H1 (cell line): Measurements from ENCODE around the gene ZNF667. TPM values are rescaled to one million over a fixed set of nuclear protein-coding genes. Genes with fewer than 3 reads are reported as not detected.

Experiments used
- CTCF ChIA-PET: fragments of 300-600 bp; sonication (Branson Sonifier 250); formaldehyde crosslinking; loops from one replicate; lab custom pipeline; 2021; ENCODE audit not compliant: partially characterized antibody; lab: Charles Lee
- POLR2A ChIA-PET: fragments of 300-600 bp; sonication (Branson Sonifier 250); formaldehyde crosslinking; loops from one replicate; lab custom pipeline; 2021; ENCODE audit warnings: inconsistent platforms; ENCODE audit not compliant: partially characterized antibody; lab: Charles Lee
- DNase-seq, 2 experiments: peaks; one replicate each; pipeline versions ENCODE4 v3.0.0 to v3.0.0-alpha.2; 2010 to 2022; ENCODE audit warnings: low spot score in 2 of 2, low read depth in 1 of 2, mixed read lengths in 1 of 2
- FAIRE-seq: peaks from 2 replicates; lab custom pipeline; 2011; peaks lifted over from hg19 to GRCh38; lab: Jason Lieb, UNC
- H2AFZ ChIP-seq: 2 replicates; pipeline ENCODE4 v1.8.1; 2012; ENCODE audit warnings: low read length, inconsistent platforms
- H2AK5ac ChIP-seq: 2 replicates; pipeline ENCODE4 v1.6.1; 2013; ENCODE audit warnings: low read depth, low read length
- H2BK120ac ChIP-seq: replicated peaks from 2 replicates; pipeline ENCODE3; 2013; ENCODE audit warnings: low read depth, low read length, inconsistent platforms
- H2BK12ac ChIP-seq: 2 replicates; pipeline ENCODE4 v1.6.1; 2013; ENCODE audit warnings: low read depth, low read length
- H2BK15ac ChIP-seq: 2 replicates; pipeline ENCODE4 v1.6.1; 2013; ENCODE audit warnings: low read length
- H2BK20ac ChIP-seq: 2 replicates; pipeline ENCODE4 v1.6.1; 2013; ENCODE audit warnings: low read length
- H2BK5ac ChIP-seq: 2 replicates; pipeline ENCODE4 v1.6.1; 2013; ENCODE audit warnings: low read depth, low read length
- H3K14ac ChIP-seq: 2 replicates; pipeline ENCODE4 v1.6.1; 2013; ENCODE audit warnings: inconsistent platforms; ENCODE audit not compliant: insufficient read length
- H3K18ac ChIP-seq: 2 replicates; pipeline ENCODE4 v1.6.1; 2013; ENCODE audit warnings: low read length; ENCODE audit errors: extremely low read depth
- H3K23ac ChIP-seq: 2 replicates; pipeline ENCODE4 v1.6.1; 2013; ENCODE audit warnings: inconsistent platforms; ENCODE audit not compliant: insufficient read length
- H3K23me2 ChIP-seq: 2 replicates; pipeline ENCODE4 v1.6.1; 2013; ENCODE audit warnings: low read depth, low read length
- H3K27ac ChIP-seq: 2 replicates; pipeline ENCODE4 v1.6.1; 2011; ENCODE audit warnings: low read depth, low read length, inconsistent platforms
- H3K27me3 ChIP-seq, 4 experiments: replicated peaks in 1 of 4; 1 replicate in 1 of 4; 2 replicates in 3 of 4; pipeline versions ENCODE4 v1.6.1 to v1.8.1; 2011 to 2013; ENCODE audit warnings: low read length in 3 of 4, mild to moderate bottlenecking in 3 of 4, inconsistent platforms in 2 of 4, mixed read lengths in 2 of 4, moderate library complexity in 1 of 4; ENCODE audit not compliant: control insufficient read depth in 3 of 4, insufficient read depth in 3 of 4; ENCODE audit errors: extremely low read depth in 1 of 4
- H3K36me3 ChIP-seq, 4 experiments: 2 replicates each; pipeline versions ENCODE4 v1.6.1 to v1.8.1; 2011 to 2013; ENCODE audit warnings: mild to moderate bottlenecking in 4 of 4, low read length in 3 of 4, moderate library complexity in 2 of 4, control low read depth in 1 of 4, inconsistent platforms in 1 of 4; ENCODE audit not compliant: insufficient read depth in 4 of 4, control insufficient read depth in 2 of 4
- H3K4ac ChIP-seq: replicated peaks from 2 replicates; pipeline ENCODE3; 2013; ENCODE audit warnings: low read length, low read depth, mixed read lengths, inconsistent platforms; ENCODE audit not compliant: insufficient read length
- H3K4me1 ChIP-seq, 4 experiments: replicated peaks in 1 of 4; 1 replicate in 1 of 4; 2 replicates in 3 of 4; pipeline versions ENCODE4 v1.6.1 to v1.8.1; 2011 to 2013; ENCODE audit warnings: low read length in 3 of 4, inconsistent platforms in 2 of 4, mixed read lengths in 1 of 4; ENCODE audit not compliant: insufficient read depth in 4 of 4, control insufficient read depth in 3 of 4
- H3K4me2 ChIP-seq, 2 experiments: 2 replicates each; pipeline versions ENCODE4 v1.6.1 to v1.8.1; 2011 to 2013; ENCODE audit warnings: low read depth in 2 of 2, low read length in 2 of 2, control low read depth in 1 of 2, inconsistent platforms in 1 of 2, mild to moderate bottlenecking in 1 of 2; ENCODE audit not compliant: insufficient read depth in 1 of 2
- H3K4me3 ChIP-seq, 4 experiments: fragments of 200-600, 300-600 bp in 1 of 4; sonication (generic), shearing (Covaris generic), sonication (Bioruptor Twin) in 1 of 4; 2 replicates each; pipeline versions ENCODE4 v1.5.1 to v1.8.1; 2011 to 2016; ENCODE audit warnings: low read length in 4 of 4, low read depth in 3 of 4, control low read depth in 2 of 4, inconsistent platforms in 2 of 4, mild to moderate bottlenecking in 2 of 4, mixed read lengths in 1 of 4, moderate library complexity in 1 of 4; ENCODE audit not compliant: insufficient read depth in 2 of 4; ENCODE audit errors: extremely low read depth in 1 of 4
- H3K56ac ChIP-seq: replicated peaks from 2 replicates; pipeline ENCODE3; 2013; ENCODE audit warnings: low read depth, mild to moderate bottlenecking, mixed read lengths, low read length, inconsistent platforms; ENCODE audit not compliant: insufficient read length
- H3K79me1 ChIP-seq: 2 replicates; pipeline ENCODE4 v1.6.1; 2013; ENCODE audit warnings: low read depth, low read length, control low read depth
- H3K79me2 ChIP-seq, 2 experiments: 2 replicates each; pipeline versions ENCODE4 v1.6.1 to v1.8.1; 2012 to 2013; ENCODE audit warnings: low read length in 2 of 2, mild to moderate bottlenecking in 2 of 2, inconsistent platforms in 1 of 2; ENCODE audit not compliant: insufficient read depth in 2 of 2, control insufficient read depth in 1 of 2
- H3K9ac ChIP-seq, 4 experiments: replicated peaks in 1 of 4; 1 replicate in 1 of 4; 2 replicates in 3 of 4; pipeline versions ENCODE4 v1.6.1 to v1.8.1; 2011 to 2013; ENCODE audit warnings: low read depth in 3 of 4, low read length in 3 of 4, control low read depth in 2 of 4, mild to moderate bottlenecking in 2 of 4, moderate library complexity in 2 of 4, inconsistent platforms in 1 of 4; ENCODE audit errors: extremely low read depth in 1 of 4
- H3K9me3 ChIP-seq, 2 experiments: 2 replicates each; pipeline versions ENCODE4 v1.6.1 to v1.8.1; 2012 to 2013; ENCODE audit warnings: mild to moderate bottlenecking in 2 of 2, moderate library complexity in 2 of 2, control low read depth in 1 of 2, inconsistent platforms in 1 of 2, low read depth in 1 of 2, low read length in 1 of 2, mixed read lengths in 1 of 2; ENCODE audit not compliant: insufficient read depth in 2 of 2
- H4K20me1 ChIP-seq, 2 experiments: replicated peaks in 1 of 2; 2 replicates each; pipeline versions ENCODE3 to v1.8.1; 2011 to 2013; ENCODE audit warnings: inconsistent platforms in 2 of 2, low read length in 2 of 2, mild to moderate bottlenecking in 1 of 2; ENCODE audit not compliant: insufficient read depth in 2 of 2, control insufficient read depth in 1 of 2
- H4K5ac ChIP-seq: 2 replicates; pipeline ENCODE4 v1.6.1; 2013; ENCODE audit warnings: low read length, low read depth, mixed read lengths, inconsistent platforms; ENCODE audit not compliant: insufficient read length
- H4K8ac ChIP-seq: 2 replicates; pipeline ENCODE4 v1.8.0; 2013; ENCODE audit warnings: mild to moderate bottlenecking, moderate library complexity, low read length, inconsistent platforms; ENCODE audit not compliant: insufficient read depth; ENCODE audit errors: extremely low read depth
- H4K91ac ChIP-seq: replicated peaks from 2 replicates; pipeline ENCODE3; 2013; ENCODE audit warnings: low read length, mixed read lengths, inconsistent platforms; ENCODE audit not compliant: insufficient read length
- CHD1 ChIP-seq: IDR thresholded peaks from 2 replicates; pipeline ENCODE4 v1.6.1; 2012; ENCODE audit warnings: low read depth, low read length, improper control_type of control experiment
- ZNF274 ChIP-seq: IDR thresholded peaks from 2 replicates; pipeline ENCODE4 v1.7.0; 2012; ENCODE audit warnings: low read length, borderline replicate concordance; ENCODE audit errors: extremely low read depth
- WGBS, 2 experiments: shearing (Covaris generic) in 1 of 2; methylation state at CpG; one replicate each; pipeline versions ENCODE4 v1.1.6 to v1.1.7; 2013 to 2015; ENCODE audit warnings: low lambda C conversion rate in 2 of 2, mixed read lengths in 2 of 2, inconsistent platforms in 1 of 2, low coverage in 1 of 2, missing lambda C conversion rate in 1 of 2; ENCODE audit not compliant: insufficient replicate concordance in 2 of 2, insufficient coverage in 1 of 2, insufficient read length in 1 of 2; ENCODE audit errors: extremely low coverage in 1 of 2, missing lambda C conversion rate in 1 of 2; 5-methylcytosine and 5-hydroxymethylcytosine counted together
- polyA plus RNA-seq, 7 experiments: library from polyadenylated mRNA; depleted of rRNA in 3 of 7; stranded (reverse) in 5 of 7; unstranded in 2 of 7; fragments of >200 nt in 5 of 7; fragments of 200-250 nt in 2 of 7; gene quantifications; 1 replicate in 5 of 7; 2 replicates in 1 of 7; 4 replicates in 1 of 7; pipeline versions ENCODE4 v1.2.1 to v1.2.3, GENCODE V29; 2011 to 2013; ENCODE audit warnings: missing spikeins in 2 of 7, mixed read lengths in 2 of 7
- total RNA-seq: library from RNA; stranded (reverse); fragmentation: NEBNext Ultra II Directional; extraction: Animal tissue kit (Norgen Biotek cat#: 25700); gene quantifications from 2 replicates; pipeline ENCODE4 v1.2.1, GENCODE V29; 2021

Gene ZNF667
- total and polyA plus RNA-seq, 2 of the 8 experiments (the other 6 are each of a cell fraction or from before 2014, with no cell fraction given) = 4.4 to 10.7 TPM

- peaks cover 0 to 14% (median 6%) of the 10 kb centered on the region in 4 experiments; a peak in 4 of 8 replicates for H3K36me3 ChIP-seq
- no peak for TF ChIP-seq CHD1
- TF ChIP-seq ZNF274 = peak; percentile 98
- no peak overlapping the region for H3K18ac ChIP-seq
- no peak overlapping the region for H4K91ac ChIP-seq
- no peak overlapping the region for H3K14ac ChIP-seq
- peaks cover 60 to 63% of the 10 kb centered on the region in 2 experiments for H3K9me3 ChIP-seq
- CTCF ChIA-PET = no interaction called here
- H3K4me3 ChIP-seq = no peak overlapping the region
- H2AFZ ChIP-seq = no peak overlapping the region
- H2BK12ac ChIP-seq = no peak overlapping the region
- H3K4ac ChIP-seq = no peak overlapping the region
- DNase-seq (no peak), FAIRE-seq (no peak)
- H2BK20ac ChIP-seq = no peak overlapping the region
- H3K27me3 ChIP-seq = no peaks in the 10 kb centered on the region
- H2AK5ac ChIP-seq = no peak overlapping the region
- no peak overlapping the region for H3K56ac ChIP-seq
- H2BK15ac ChIP-seq = no peak overlapping the region
- no peak overlapping the region for H3K23ac ChIP-seq
- H3K23me2 ChIP-seq = no peaks in the 10 kb centered on the region
- no peaks in the 10 kb centered on the region for H3K4me1 ChIP-seq
- H3K9ac ChIP-seq = no peak overlapping the region
- H3K79me1 ChIP-seq = no peaks in the 10 kb centered on the region
- 88% methylated on average over 5 of the region's 5 CpGs; no CpG with 5 or more reads in 1 of the 2 experiments for WGBS, 2 experiments
- H2BK5ac ChIP-seq = no peak overlapping the region
- no peaks in the 10 kb centered on the region for H4K20me1 ChIP-seq
- no peaks in the 10 kb centered on the region for H3K79me2 ChIP-seq
- no peak overlapping the region for H4K5ac ChIP-seq
- H3K27ac ChIP-seq = no peak overlapping the region
- H4K8ac ChIP-seq = no peak overlapping the region; the same call in 1 of the 2 replicates
- no peak overlapping the region for H3K4me2 ChIP-seq
- H2BK120ac ChIP-seq = no peak overlapping the region
- POLR2A ChIA-PET = no interaction called here
Measured at GRCh38 chr19:56423276-56423984, 53.7 kb downstream of the ZNF667 start.
